ENCODE results near the gene OPCML.

The OPCML gene

GRCh38 chr11:132519241-132519815, 1013.0 kb downstream of the OPCML start:
- DNase-seq: no peak

DNA sequence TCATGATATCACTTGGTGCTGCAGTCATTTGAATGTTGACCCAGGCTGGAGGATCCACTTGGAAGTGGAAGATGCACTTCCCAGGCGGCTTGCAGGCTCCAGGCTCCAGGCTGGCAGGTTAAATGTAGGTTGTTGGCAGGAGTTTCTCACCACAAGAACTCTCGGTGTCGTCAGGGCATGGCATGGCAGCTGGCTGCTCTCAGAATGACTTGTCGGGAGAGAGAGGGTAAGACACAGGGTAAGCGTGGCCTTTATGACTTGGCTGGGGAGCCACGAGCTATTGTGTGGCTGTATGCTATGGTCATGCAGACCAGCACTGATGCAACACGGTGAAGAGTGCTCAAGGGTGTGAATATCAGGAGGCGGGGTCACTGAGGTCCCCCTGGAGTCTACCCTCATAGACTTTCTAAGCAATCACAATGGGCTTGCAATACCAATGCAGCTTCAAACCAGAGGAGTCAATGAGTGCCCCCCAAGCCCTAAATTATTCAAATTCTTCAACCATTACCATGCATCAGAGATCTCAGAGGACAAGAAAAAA, 1027.7 kb downstream of the OPCML start:
- no peak for DNase-seq

DNA sequence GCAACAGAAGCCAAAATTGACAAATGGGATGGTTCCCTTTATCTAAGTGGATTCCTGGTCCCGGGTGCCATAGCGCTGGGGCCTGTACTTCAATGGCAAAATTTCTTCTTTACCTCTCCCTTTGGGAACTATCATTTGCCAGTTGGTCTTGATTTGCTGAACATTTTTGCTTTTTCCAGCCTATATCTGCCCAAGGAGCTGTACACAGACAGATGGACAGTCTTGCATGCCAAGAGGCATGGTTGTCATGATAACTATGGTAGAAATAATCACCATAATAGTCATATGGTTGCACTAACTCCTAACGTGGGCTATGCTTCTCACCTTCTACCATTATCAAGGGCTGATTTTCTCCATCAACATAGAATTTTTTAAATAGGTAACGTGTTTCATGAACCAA, 1030.9 kb downstream of the OPCML start:
- DNase-seq: no peak

DNA sequence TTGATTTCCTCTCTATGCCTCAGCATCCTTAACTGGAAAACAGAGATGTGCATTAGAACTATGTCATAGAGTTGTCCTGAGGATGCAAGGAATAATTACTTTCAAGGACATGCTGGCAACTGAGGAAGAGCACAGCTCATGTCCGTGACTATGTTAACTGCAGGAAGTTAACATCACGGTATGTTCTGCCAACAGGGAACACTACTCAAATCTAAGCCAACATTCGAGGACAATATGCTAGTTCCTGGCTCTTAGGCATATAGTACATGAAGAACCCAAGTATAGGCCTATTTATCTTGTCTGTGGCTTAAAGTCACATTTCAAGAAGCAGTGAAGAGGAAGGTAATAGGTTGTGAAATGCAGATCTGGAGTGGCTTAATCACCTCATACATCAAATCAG, 1032.6 kb downstream of the OPCML start:
- no peak for DNase-seq

GRCh38 chr11:132496341-132496740, 1036.0 kb downstream of the OPCML start:
- DNase-seq: no peak

DNA sequence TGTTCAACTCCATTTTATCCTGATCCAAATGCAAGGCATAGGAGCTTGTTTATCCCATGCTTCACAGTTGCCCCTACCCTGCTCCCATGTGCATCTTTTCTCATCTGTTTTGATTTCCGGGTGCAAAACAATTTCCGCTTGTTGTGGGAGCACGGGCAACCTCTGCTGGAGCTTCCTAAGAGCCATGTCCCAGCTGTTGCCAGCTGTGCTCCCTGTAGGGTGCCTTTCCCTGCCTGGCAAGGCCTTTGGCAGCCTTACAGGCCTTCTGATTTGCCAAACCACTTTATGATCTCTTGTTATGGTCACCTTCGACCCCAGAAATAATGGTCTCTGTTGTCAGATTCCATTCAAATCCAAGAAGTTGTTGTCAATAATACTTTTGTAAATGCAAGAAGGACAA, 1038.5 kb downstream of the OPCML start:
- no peak for DNase-seq

DNA sequence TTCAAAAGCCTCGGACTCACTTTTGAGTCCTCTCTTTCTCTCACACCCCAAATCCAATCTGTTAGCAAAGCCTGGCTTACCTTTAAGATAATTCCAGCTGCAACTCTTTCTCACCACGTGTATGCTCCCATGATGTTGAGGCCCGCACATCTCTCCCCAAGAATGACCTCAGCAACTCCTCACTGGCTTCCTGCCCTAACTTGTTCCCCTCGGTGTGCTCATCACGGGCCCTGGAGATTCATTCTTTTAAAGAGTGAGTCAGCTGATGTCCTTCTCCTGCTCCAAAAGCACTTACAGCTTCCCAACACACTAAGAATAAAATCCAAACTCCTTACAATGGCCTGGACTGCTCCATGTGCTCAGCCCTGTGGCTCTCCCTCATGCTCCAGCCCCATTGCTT, 1041.3 kb downstream of the OPCML start:
- no peak for DNase-seq

- DNase-seq: no peak
These were observed 1046.2 kb downstream of the OPCML start for GRCh38 chr11:132486060-132486459.

DNA sequence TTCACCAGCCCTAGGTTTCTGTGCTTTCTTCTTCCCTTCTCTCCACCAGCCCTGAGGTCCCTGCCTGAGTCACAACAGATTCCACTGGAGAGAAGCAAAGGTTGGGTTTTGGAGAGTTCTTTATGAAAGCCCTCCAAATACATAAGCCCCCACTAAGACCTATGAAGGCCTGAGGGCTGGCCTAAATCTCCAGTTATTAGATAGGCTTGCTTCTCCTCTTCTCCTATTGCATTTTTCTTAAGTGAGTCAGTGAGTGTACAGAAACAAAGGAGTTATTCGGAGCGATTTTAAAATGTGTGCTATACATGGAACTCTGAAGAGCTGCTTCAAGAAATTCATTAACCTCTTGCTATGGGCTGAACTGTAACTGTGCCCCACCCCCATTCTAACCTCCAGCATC, 1057.3 kb downstream of the OPCML start:
- no peak for DNase-seq

DNA sequence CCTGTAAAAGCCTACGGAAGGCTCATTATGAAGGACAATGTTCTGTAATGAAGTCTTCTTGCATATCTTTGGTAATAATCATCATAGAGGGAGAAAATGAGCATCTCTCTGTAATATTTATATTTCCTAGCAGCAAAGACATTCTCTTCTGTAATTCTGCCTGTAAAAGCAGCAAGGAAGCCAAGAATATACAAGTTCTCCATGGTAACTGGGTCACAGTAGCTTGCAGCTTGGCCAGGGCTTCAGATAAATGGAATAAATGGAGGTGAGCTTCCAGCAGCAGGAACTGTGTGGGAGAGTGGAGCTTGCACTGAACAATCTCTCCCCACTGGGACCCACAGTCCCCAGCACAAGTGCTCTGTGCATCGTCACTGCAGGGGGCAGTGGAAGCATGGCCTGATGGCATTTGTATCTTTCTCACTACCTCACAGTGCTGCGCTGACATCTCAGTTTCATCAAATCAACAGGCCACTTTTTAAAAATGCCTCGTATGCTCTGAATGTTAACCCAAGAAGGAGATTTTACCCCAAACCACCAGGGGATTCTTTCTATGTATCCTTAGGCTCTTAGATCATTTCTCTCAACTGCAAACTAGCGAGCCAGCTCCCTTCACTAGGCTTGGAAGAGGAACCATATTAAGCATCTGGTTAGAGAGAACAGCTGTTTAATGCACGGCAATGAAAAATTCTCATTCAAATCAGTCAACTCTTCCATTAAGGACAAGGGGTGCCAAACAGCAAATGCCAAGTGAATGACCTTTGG, 1059.7 kb downstream of the OPCML start:
- DNase-seq: no peak

GRCh38 chr11:132471466-132471865, 1060.8 kb downstream of the OPCML start:
- DNase-seq: no peak

- no peak for DNase-seq
These were observed 1065.3 kb downstream of the OPCML start for GRCh38 chr11:132466983-132467382.

GRCh38 chr11:132464939-132465338, 1067.4 kb downstream of the OPCML start:
- DNase-seq: no peak

GRCh38 chr11:132464003-132464342, 1068.3 kb downstream of the OPCML start:
- DNase-seq: no peak

DNA sequence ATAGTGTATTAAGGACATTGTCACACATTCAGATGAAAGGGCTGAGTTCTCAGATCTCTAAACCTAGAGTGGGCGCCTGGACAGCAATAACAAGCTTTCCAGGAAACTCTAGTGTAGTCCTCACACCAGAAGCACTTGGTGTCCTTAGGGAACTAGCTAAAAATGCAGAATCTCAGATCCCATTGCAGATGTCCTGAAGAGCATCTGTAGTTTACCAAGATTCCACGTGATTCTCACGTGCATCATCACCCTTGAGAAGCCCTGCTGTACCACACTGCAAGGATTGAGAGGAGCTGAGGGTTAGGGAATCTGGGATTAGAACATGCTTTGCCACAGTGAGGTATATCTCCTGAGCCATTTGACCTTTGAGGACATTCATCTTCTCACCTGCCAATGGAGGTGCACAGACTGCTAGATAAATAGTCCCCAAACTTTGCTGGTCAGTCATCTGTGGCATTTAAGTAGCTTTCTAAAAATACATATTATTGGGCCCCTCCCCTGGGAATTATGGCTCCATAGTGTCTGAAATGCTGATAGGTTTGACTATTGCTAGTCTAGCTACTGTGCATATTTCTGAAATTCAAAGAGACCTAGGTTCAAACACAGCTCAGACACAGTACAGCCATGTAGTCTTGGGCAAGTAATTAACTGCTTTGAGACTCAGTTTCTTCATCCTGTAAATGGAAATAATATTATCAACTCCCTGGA, 1068.9 kb downstream of the OPCML start:
- DNase-seq: no peak

DNA sequence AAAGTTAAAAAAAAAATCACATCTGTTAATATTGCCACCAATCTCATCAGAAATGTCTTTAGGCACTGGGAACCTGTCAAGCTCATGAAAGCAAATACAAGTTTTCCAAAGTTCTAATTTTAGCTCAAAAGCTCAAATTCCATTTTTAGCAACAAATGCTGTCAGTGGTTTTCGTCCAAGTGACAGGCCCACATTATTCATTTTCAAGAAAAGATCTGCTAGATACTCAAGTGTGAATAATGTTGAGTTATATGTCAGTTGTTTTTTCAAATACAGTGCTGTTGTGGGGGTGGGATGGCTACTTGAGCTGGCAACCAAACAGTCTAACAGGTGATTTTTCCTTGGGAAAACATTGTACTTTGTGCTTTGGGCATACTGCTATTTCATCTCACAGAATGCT, 1072.6 kb downstream of the OPCML start:
- DNase-seq: no peak

- no peak for DNase-seq
These were observed 1074.9 kb downstream of the OPCML start for GRCh38 chr11:132457445-132457844.

DNA sequence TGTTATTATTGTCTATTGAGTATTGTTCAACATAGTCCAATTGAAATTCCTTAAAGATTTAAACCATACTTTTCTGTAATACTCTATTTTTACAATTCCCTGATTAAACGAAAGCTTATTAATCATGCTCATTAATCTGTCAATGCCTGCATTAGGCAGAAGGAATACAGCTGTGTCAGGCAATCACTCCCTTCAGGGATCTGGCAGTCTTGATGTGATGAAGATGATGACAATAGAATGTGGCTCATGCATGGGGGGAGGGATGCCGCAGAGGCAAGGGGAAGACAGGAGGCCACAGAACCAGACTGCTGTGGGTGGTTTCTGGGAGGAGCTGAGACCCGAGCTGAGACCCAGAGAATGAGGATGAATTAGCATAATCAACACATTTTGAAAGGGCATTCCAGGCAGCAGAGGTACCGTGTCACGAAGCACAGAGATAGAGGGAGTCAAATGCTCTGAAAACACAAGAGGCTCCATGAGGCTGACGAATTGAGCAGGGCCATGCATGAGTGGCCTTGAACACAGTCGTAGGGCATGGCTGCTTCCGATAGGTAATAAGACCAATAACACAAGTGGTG, 1075.5 kb downstream of the OPCML start:
- no peak for DNase-seq

- DNase-seq: no peak
These were observed 1077.3 kb downstream of the OPCML start for GRCh38 chr11:132455044-132455443.

DNA sequence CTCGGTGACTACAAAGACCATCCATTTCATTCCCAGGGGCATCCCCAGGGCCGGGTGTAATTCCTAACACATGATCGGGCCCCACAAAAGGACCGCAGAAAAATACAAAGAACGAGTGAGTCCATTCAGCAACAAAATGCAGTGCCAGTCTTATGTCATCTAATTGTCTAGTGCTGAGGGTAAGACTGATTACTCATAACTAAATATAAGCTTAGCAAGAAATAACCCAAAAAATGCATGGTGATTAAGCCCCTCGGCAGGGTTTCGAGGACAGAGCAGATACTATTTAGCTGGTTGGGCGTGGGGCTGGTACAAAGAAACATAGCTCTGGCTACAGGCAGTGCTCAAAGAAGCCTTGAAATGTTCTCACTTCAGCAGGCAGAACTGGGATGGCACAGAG, 1078.9 kb downstream of the OPCML start:
- DNase-seq: no peak

DNA sequence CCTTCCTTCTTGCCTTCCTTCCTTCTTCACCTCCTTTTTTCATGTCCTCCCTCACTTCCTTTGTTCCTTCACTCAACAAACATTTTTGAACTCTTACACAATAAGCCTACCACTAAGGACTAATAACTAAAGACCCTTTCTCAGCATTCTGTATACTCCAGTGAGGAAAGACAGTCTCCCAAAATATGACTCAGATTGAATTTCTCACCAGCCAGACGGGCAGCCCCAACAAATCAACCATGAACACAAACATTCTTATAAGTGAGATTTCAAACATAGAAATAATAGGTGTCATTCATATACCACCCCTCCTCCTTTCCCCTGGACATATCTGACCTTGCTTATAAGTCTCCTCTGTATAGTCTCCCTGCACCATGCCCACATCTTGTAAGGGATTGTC, 1079.7 kb downstream of the OPCML start:
- no peak for DNase-seq

GRCh38 chr11:132451942-132452601, 1080.2 kb downstream of the OPCML start:
- no peak for DNase-seq

GRCh38 chr11:132450631-132451030, 1081.7 kb downstream of the OPCML start:
- DNase-seq: no peak

Measured in inflammatory macrophage treated with lipopolysaccharide for 1 hour (primary cell).